Panc1 (cell line): ENCODE results near the gene CAMK4.

Experiments
- CTCF ChIP-seq: fragments of 450-650 bp; IDR thresholded peaks from 2 replicates; pipeline ENCODE4 v1.5.1; 2017; ENCODE audit warnings: mild to moderate bottlenecking
- POLR2AphosphoS5 ChIP-seq: IDR thresholded peaks from 2 replicates; pipeline ENCODE4 v1.6.1; 2012; ENCODE audit warnings: mild to moderate bottlenecking, low read depth, low read length, moderate library complexity
- SIN3A ChIP-seq: IDR thresholded peaks from 2 replicates; pipeline ENCODE4 v1.6.1; 2012; ENCODE audit warnings: low read depth, mild to moderate bottlenecking, low read length, moderate library complexity, borderline replicate concordance; ENCODE audit not compliant: insufficient read depth
- TCF7L2 ChIP-seq: IDR thresholded peaks from 2 replicates; pipeline ENCODE4 v1.6.1; 2011; ENCODE audit warnings: mild to moderate bottlenecking, low read depth, low read length, inconsistent platforms

- TF ChIP-seq TCF7L2 (no peak), CTCF (no peak), SIN3A (no peak), POLR2AphosphoS5 (no peak)
Observed at GRCh38 chr5:111507276-111507675, 283.1 kb downstream of the CAMK4 start.
